ENCODE results near the gene HTR2B. TPM values are rescaled to one million over a fixed set of nuclear protein-coding genes. Genes with fewer than 3 reads are reported as not detected.

HTR2B gene
- total RNA-seq, 2 experiments from 2014 or later, result not detected

GRCh38 chr2:231117148-231117547 lies 7.7 kb downstream of the HTR2B start:
- no TSS peak for BruUV-seq (replicated peaks)
- H3K4me1 ChIP-seq (ENCODE audit: insufficient read depth, low read length, poor library complexity, severe bottlenecking), result no peaks in the 10 kb centered on the region
- H3K9me2 ChIP-seq (ENCODE audit: insufficient read depth, low read length), result no peaks in the 10 kb centered on the region
- H3K36me3 ChIP-seq (ENCODE audit: insufficient read depth, low read length), result peaks cover 21% of the 10 kb centered on the region
- intact Hi-C loops (cut with micrococcal nuclease; ENCODE audit: unreplicated experiment), result no loop called here
- H3K27ac ChIP-seq (ENCODE audit: low read depth, low read length, poor library complexity, severe bottlenecking), result no peak overlapping the region
- H3K9me3 ChIP-seq (ENCODE audit: low read length), result no peaks in the 10 kb centered on the region
- peaks cover 3% of the 10 kb centered on the region; the same call in 1 of the 2 replicates for H4K20me1 ChIP-seq (ENCODE audit: insufficient read depth, low read length)
- H3K4me3 ChIP-seq (ENCODE audit: low read depth, low read length, poor library complexity, severe bottlenecking), result no peak overlapping the region
- ChIA-PET CTCF (ENCODE audit: unreplicated experiment) (no interaction called here), POLR2A (interaction anchor here (0.8 kb wide), 1 partner anchor 238 kb away, joined by 4 read pairs; no protein-coding TSS in a partner anchor)
- H2AFZ ChIP-seq (ENCODE audit: low read length), result no peak overlapping the region
- no peak for DNase-seq (ENCODE audit: low spot score)
- TF ChIP-seq CTCF (conservative IDR thresholded peaks at IDR 0.05; ENCODE audit: low read length) (no peak), EZH2phosphoT487 (IDR thresholded peaks at IDR 0.05; ENCODE audit: borderline replicate concordance, low read depth, low read length) (no peak)
- no peak overlapping the region for H3K4me2 ChIP-seq (ENCODE audit: low read length)
- no peaks in the 10 kb centered on the region for H3K79me2 ChIP-seq (ENCODE audit: insufficient read depth, low read depth, low read length)

GRCh38 chr2:231115651-231116050 lies 9.2 kb downstream of the HTR2B start:
- H3K4me3 ChIP-seq (ENCODE audit: low read depth, low read length, poor library complexity, severe bottlenecking), result no peak overlapping the region
- BruUV-seq (replicated peaks), result no TSS peak
- TF ChIP-seq CTCF (conservative IDR thresholded peaks at IDR 0.05; ENCODE audit: low read length) (no peak), EZH2phosphoT487 (IDR thresholded peaks at IDR 0.05; ENCODE audit: borderline replicate concordance, low read depth, low read length) (no peak)
- CTCF ChIA-PET (ENCODE audit: unreplicated experiment), result no interaction called here
- no peaks in the 10 kb centered on the region for H3K9me2 ChIP-seq (ENCODE audit: insufficient read depth, low read length)
- H3K4me2 ChIP-seq (ENCODE audit: low read length), result no peak overlapping the region
- no peak overlapping the region for H3K27ac ChIP-seq (ENCODE audit: low read depth, low read length, poor library complexity, severe bottlenecking)
- no peak for DNase-seq (ENCODE audit: low spot score)
- H3K9me3 ChIP-seq (ENCODE audit: low read length), result no peaks in the 10 kb centered on the region
- POLR2A ChIA-PET, result interaction anchor here (0.7 kb wide), 1 partner anchor 14 kb away, joined by 3 read pairs; no protein-coding TSS in a partner anchor
- H4K20me1 ChIP-seq (ENCODE audit: insufficient read depth, low read length), result no peaks in the 10 kb centered on the region; the same call in 1 of the 2 replicates
- peaks cover 34% of the 10 kb centered on the region for H3K36me3 ChIP-seq (ENCODE audit: insufficient read depth, low read length)
- no peak overlapping the region for H2AFZ ChIP-seq (ENCODE audit: low read length)
- H3K79me2 ChIP-seq (ENCODE audit: insufficient read depth, low read depth, low read length), result no peaks in the 10 kb centered on the region
- no peaks in the 10 kb centered on the region for H3K4me1 ChIP-seq (ENCODE audit: insufficient read depth, low read length, poor library complexity, severe bottlenecking)
- intact Hi-C loops (cut with micrococcal nuclease; ENCODE audit: unreplicated experiment), result no loop called here

- Histone ChIP-seq H3K36me3 (ENCODE audit: insufficient read depth, low read length) (peaks cover 53% of the 10 kb centered on the region), H3K79me2 (ENCODE audit: insufficient read depth, low read depth, low read length) (no peaks in the 10 kb centered on the region), H4K20me1 (ENCODE audit: insufficient read depth, low read length) (no peaks in the 10 kb centered on the region; the same call in 1 of the 2 replicates), H3K9me3 (ENCODE audit: low read length) (no peaks in the 10 kb centered on the region), H3K27ac (ENCODE audit: low read depth, low read length, poor library complexity, severe bottlenecking) (no peak overlapping the region), H3K4me3 (ENCODE audit: low read depth, low read length, poor library complexity, severe bottlenecking) (no peak overlapping the region), H3K4me1 (ENCODE audit: insufficient read depth, low read length, poor library complexity, severe bottlenecking) (no peaks in the 10 kb centered on the region), H3K9me2 (ENCODE audit: insufficient read depth, low read length) (no peaks in the 10 kb centered on the region), H3K4me2 (ENCODE audit: low read length) (no peak overlapping the region), H2AFZ (ENCODE audit: low read length) (no peak overlapping the region)
- ChIA-PET POLR2A (interaction anchor here (0.6 to 1.4 kb wide), 2 partner anchors 11 to 780 kb away, joined by 3 to 4 read pairs; no protein-coding TSS in a partner anchor), CTCF (ENCODE audit: unreplicated experiment) (no interaction called here)
- DNase-seq (ENCODE audit: low spot score), result no peak
- TF ChIP-seq EZH2phosphoT487 (IDR thresholded peaks at IDR 0.05; ENCODE audit: borderline replicate concordance, low read depth, low read length) (no peak), CTCF (conservative IDR thresholded peaks at IDR 0.05; ENCODE audit: low read length) (no peak)
- no TSS peak for BruUV-seq (replicated peaks)
- intact Hi-C loops (cut with micrococcal nuclease; ENCODE audit: unreplicated experiment), result no loop called here
Observed at GRCh38 chr2:231113489-231113888, 11.4 kb downstream of the HTR2B start.
